Esophagus muscularis mucosa (tissue), 4 donors: ENCODE data around the gene DLG1. TPM values are rescaled to one million over a fixed set of nuclear protein-coding genes. Genes with fewer than 3 reads are reported as not detected.

Experiments
- DNase-seq: peaks from one replicate; pipeline ENCODE4 v3.0.0-alpha.2; 2017; ENCODE audit errors: extremely low spot score
- H3K27ac ChIP-seq, 4 donors: fragments of 200-600 bp; sonication (generic); replicated peaks in 1 of 4; 1 replicate in 3 of 4; 2 replicates in 1 of 4; pipeline ENCODE4 v1.5.1; 2016 to 2019; ENCODE audit warnings: mild to moderate bottlenecking in 1 of 4
- H3K27me3 ChIP-seq, 4 donors: fragments of 200-600 bp; sonication (generic); one replicate each; pipeline versions ENCODE4 v1.5.1 to v1.6.0; 2016 to 2019
- H3K36me3 ChIP-seq, 4 donors: fragments of 200-600 bp; sonication (generic); one replicate each; pipeline ENCODE4 v1.5.1; 2016 to 2019
- H3K4me1 ChIP-seq, 4 donors: fragments of 200-600 bp; sonication (generic); one replicate each; pipeline ENCODE4 v1.5.1; 2016 to 2019
- H3K4me3 ChIP-seq, 4 donors: fragments of 200-600 bp; sonication (generic); 1 replicate in 2 of 4; 2 replicates in 2 of 4; pipeline ENCODE4 v1.5.1; 2016 to 2019; ENCODE audit warnings: mild to moderate bottlenecking in 4 of 4, moderate library complexity in 1 of 4
- H3K9me3 ChIP-seq, 4 donors: fragments of 200-600 bp; sonication (generic); 1 replicate in 3 of 4; 2 replicates in 1 of 4; pipeline ENCODE4 v1.5.1; 2016 to 2019
- CTCF ChIP-seq, 3 experiments: fragments of 200-600 bp in 2 of 3; fragments of 450-650 bp in 1 of 3; sonication (generic) in 2 of 3; IDR thresholded peaks; one replicate each; pipeline ENCODE4 v1.5.1; 2017 to 2019; ENCODE audit warnings: antibody characterized with exemption in 3 of 3, mild to moderate bottlenecking in 2 of 3, moderate library complexity in 1 of 3
- EP300 ChIP-seq: sonication (generic); formaldehyde crosslinking; IDR thresholded peaks from one replicate; pipeline ENCODE4 v1.6.1; 2017; ENCODE audit warnings: antibody characterized with exemption
- POLR2A ChIP-seq: fragments of 450-650 bp; IDR thresholded peaks from one replicate; pipeline ENCODE4 v1.6.1; 2017; ENCODE audit warnings: antibody characterized with exemption, moderate library complexity, mild to moderate bottlenecking, low read depth
- POLR2AphosphoS5 ChIP-seq, 2 donors: sonication (generic); formaldehyde crosslinking; IDR thresholded peaks; one replicate each; pipeline ENCODE4 v1.6.1; 2017; ENCODE audit warnings: antibody characterized with exemption in 2 of 2
- WGBS: methylation state at CpG from one replicate; pipeline ENCODE4 v1.1.5; 2018; 5-methylcytosine and 5-hydroxymethylcytosine counted together
- intact Hi-C: fragments of 100-400 bp; cut with DNase I; formaldehyde crosslinking; loops from one replicate; pipeline ENCODE4 v1.15.1; 2023
- total RNA-seq, 4 donors: library from RNA; depleted of rRNA; stranded (reverse); fragments of >200 nt; gene quantifications; one replicate each; pipeline versions ENCODE4 v1.1.0 to v1.2.1, GENCODE V29; 2016

The DLG1 gene
- total RNA-seq, 4 donors from 2014 or later, result 56.8 to 73.1 (median 69.1) TPM

GRCh38 chr3:197006446-197006845 lies 292.0 kb downstream of the DLG1 start:
- WGBS, result 90% methylated on average over 11 of the region's 11 CpGs
- Histone ChIP-seq H3K27ac (no peak overlapping the region), H3K36me3 (no peaks in the 10 kb centered on the region), H3K4me1 (peaks cover 5 to 21% (median 19%) of the 10 kb centered on the region in 4 donors), H3K9me3 (no peaks in the 10 kb centered on the region), H3K4me3 (no peak overlapping the region), H3K27me3 (peaks cover 0 to 31% (median 0%) of the 10 kb centered on the region in 4 donors)
- TF ChIP-seq POLR2A (no peak), EP300 (no peak), CTCF (IDR thresholded peaks at IDR 0.05) (no peak), POLR2AphosphoS5 (IDR thresholded peaks at IDR 0.05) (no peak)
- intact Hi-C loops, result loop anchor here (10.0 kb wide), 1 partner anchor 178 kb away; no protein-coding TSS in a partner anchor
- DNase-seq, result no peak

- Histone ChIP-seq H3K27ac (peak overlapping the region; percentile 80 to 86 (median 83)), H3K4me1 (peaks cover 5 to 21% (median 19%) of the 10 kb centered on the region in 4 donors), H3K9me3 (no peaks in the 10 kb centered on the region), H3K36me3 (no peaks in the 10 kb centered on the region), H3K27me3 (peaks cover 0 to 4% (median 0%) of the 10 kb centered on the region in 4 donors), H3K4me3 (peak overlapping the region; percentile 62 to 82 (median 74))
- intact Hi-C loops, result loop anchor here (10.0 kb wide), 1 partner anchor 181 kb away; no protein-coding TSS in a partner anchor
- 39% methylated on average over 25 of the region's 61 CpGs for WGBS
- no peak for TF ChIP-seq POLR2AphosphoS5 (IDR thresholded peaks at IDR 0.05)
- DNase-seq, result no peak
These were observed 294.7 kb downstream of the DLG1 start for GRCh38 chr3:197003461-197004385.

- TF ChIP-seq CTCF (IDR thresholded peaks at IDR 0.05) (peak; percentile 70 to 84 (median 83)), POLR2AphosphoS5 (IDR thresholded peaks at IDR 0.05) (no peak)
- Histone ChIP-seq H3K27me3 (no peaks in the 10 kb centered on the region), H3K4me3 (peak overlapping the region; percentile 62 to 82 (median 74)), H3K36me3 (no peaks in the 10 kb centered on the region), H3K27ac (peak overlapping the region; percentile 80 to 86 (median 83)), H3K4me1 (peaks cover 5 to 21% (median 19%) of the 10 kb centered on the region in 4 donors), H3K9me3 (no peaks in the 10 kb centered on the region)
- 0% methylated on average over 11 of the region's 113 CpGs for WGBS
- DNase-seq, result no peak
- intact Hi-C loops, result loop anchor here (10.0 kb wide), 1 partner anchor 182 kb away; no protein-coding TSS in a partner anchor
These were observed 295.5 kb downstream of the DLG1 start for GRCh38 chr3:197002701-197003454.

GRCh38 chr3:197001972-197002700 lies 296.3 kb downstream of the DLG1 start:
- Histone ChIP-seq H3K36me3 (no peaks in the 10 kb centered on the region), H3K4me3 (peak overlapping the region; percentile 62 to 82 (median 74)), H3K27ac (peak overlapping the region; percentile 80 to 86 (median 83)), H3K9me3 (no peaks in the 10 kb centered on the region), H3K27me3 (no peaks in the 10 kb centered on the region), H3K4me1 (peaks cover 5 to 21% (median 19%) of the 10 kb centered on the region in 4 donors)
- WGBS, result 31% methylated on average over 24 of the region's 55 CpGs
- no peak for TF ChIP-seq EP300
- TF ChIP-seq POLR2AphosphoS5 (IDR thresholded peaks at IDR 0.05), result no peak
- TF ChIP-seq POLR2A, result no peak
- TF ChIP-seq CTCF (IDR thresholded peaks at IDR 0.05), result no peak
- no peak for DNase-seq
- intact Hi-C loops, result loop anchor here (10.0 kb wide), 1 partner anchor 183 kb away; no protein-coding TSS in a partner anchor
